Small intestine (tissue), 7 donors: ENCODE results near the gene SLC39A1. TPM values are rescaled to one million over a fixed set of nuclear protein-coding genes. Genes with fewer than 3 reads are reported as not detected.

Experiments used
- DNase-seq, 2 donors: peaks; one replicate each; pipeline versions ENCODE4 v3.0.0 to v3.0.0-alpha.2; 2013
- FAIRE-seq: peaks from 2 replicates; lab custom pipeline; 2012; peaks lifted over from hg19 to GRCh38; lab: Jason Lieb, UNC
- H3K27ac ChIP-seq, 3 donors: one replicate each; pipeline ENCODE4 v1.5.1; 2013; ENCODE audit warnings: low read length in 2 of 3, mild to moderate bottlenecking in 2 of 3, control low read depth in 1 of 3, inconsistent platforms in 1 of 3, low read depth in 1 of 3, moderate library complexity in 1 of 3
- H3K27me3 ChIP-seq, 3 donors: one replicate each; pipeline ENCODE4 v1.6.1; 2013; ENCODE audit warnings: low read length in 3 of 3, inconsistent platforms in 1 of 3; ENCODE audit not compliant: control insufficient read depth in 3 of 3, insufficient read depth in 3 of 3
- H3K36me3 ChIP-seq, 3 donors: one replicate each; pipeline ENCODE4 v1.6.1; 2013; ENCODE audit warnings: low read length in 3 of 3, inconsistent platforms in 1 of 3, low read depth in 1 of 3, mild to moderate bottlenecking in 1 of 3, moderate library complexity in 1 of 3; ENCODE audit not compliant: control insufficient read depth in 3 of 3, insufficient read depth in 2 of 3
- H3K4me1 ChIP-seq, 3 donors: one replicate each; pipeline ENCODE4 v1.6.1; 2013; ENCODE audit warnings: low read length in 2 of 3, inconsistent platforms in 1 of 3, low read depth in 1 of 3, mild to moderate bottlenecking in 1 of 3, moderate library complexity in 1 of 3; ENCODE audit not compliant: control insufficient read depth in 3 of 3, insufficient read depth in 2 of 3
- H3K4me3 ChIP-seq, 3 donors: one replicate each; pipeline ENCODE4 v1.5.1; 2013; ENCODE audit warnings: low read length in 3 of 3, control low read depth in 1 of 3, inconsistent platforms in 1 of 3, low read depth in 1 of 3, mild to moderate bottlenecking in 1 of 3, moderate library complexity in 1 of 3
- H3K9me3 ChIP-seq, 2 donors: one replicate each; pipeline ENCODE4 v1.6.1; 2013; ENCODE audit warnings: low read depth in 1 of 2, low read length in 1 of 2; ENCODE audit not compliant: control insufficient read depth in 2 of 2, insufficient read depth in 1 of 2
- WGBS, 3 donors: extraction: QIAGEN DNeasy Blood & Tissue Kit; methylation state at CpG; one replicate each; pipeline ENCODE4 v1.1.7; 2013; 5-methylcytosine and 5-hydroxymethylcytosine counted together
- polyA plus RNA-seq, 4 donors: library from polyadenylated mRNA; stranded (reverse) in 3 of 4; unstranded in 1 of 4; fragments of 200-250 nt in 3 of 4; fragments of 120-200 nt in 1 of 4; gene quantifications; one replicate each; pipeline versions ENCODE4 v1.2.1 to v1.2.3, GENCODE V29; 2013
- donor health status: healthy with polysubstance abuse.
- donor health status: control.
- donor health status: control.
- donor health status: Bipolar disorder and iron deficiency.
- donor health status: healthy.

The SLC39A1 gene
- polyA plus RNA-seq, 4 donors: 23.7 to 100 (median 65.4) TPM

DNA sequence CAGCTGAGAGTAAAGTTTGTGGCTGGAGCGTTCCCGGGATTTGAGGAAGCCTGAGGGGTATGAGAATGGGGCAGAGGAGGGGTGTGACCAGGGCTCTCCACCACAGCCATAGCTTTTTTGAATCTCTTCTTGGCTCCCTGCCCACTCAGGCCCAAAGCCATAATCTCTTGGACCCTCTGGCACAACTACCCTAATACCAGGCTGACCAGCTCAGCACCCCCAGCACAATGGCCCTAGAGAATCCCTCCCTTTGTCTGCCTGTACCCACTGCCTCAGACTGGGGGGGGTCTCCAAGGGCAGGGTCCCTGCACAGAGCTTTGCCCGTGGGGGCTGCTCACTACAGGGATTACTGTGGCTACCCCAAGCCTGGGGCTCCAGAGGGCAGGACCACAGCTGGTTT, 24.3 kb downstream of the SLC39A1 start:
- FAIRE-seq: no peak
- no peaks in the 10 kb centered on the region for H3K4me1 ChIP-seq
- no peaks in the 10 kb centered on the region for H3K9me3 ChIP-seq
- peaks cover 9 to 88% (median 28%) of the 10 kb centered on the region in 3 donors for H3K36me3 ChIP-seq
- no peak overlapping the region for H3K4me3 ChIP-seq
- H3K27me3 ChIP-seq: no peaks in the 10 kb centered on the region
- no peak overlapping the region for H3K27ac ChIP-seq
- WGBS, 3 donors: 96 to 98% (median 97%) methylated on average over 3 of the region's 3 CpGs
- DNase-seq: no peak

DNA sequence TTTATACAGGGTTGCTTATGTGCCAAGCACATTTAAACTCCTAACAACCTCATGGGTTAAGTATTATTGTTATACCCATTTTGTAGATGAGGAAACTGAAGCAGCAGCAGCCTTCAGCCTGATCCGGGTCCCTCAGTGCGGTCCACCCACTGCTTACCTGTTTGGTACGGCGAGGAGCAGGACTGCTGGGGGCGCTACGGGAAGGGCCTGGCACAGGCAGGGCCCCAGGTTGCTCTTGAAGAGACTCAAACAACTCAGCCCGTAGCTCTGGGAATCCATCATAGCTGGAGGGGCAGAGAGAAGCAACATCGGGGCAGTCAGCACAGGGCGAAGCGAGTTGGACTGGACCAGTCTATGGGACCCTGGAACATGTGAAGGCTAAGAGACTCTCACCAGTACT, 26.0 kb downstream of the SLC39A1 start:
- Histone ChIP-seq H3K4me1 (no peaks in the 10 kb centered on the region), H3K9me3 (no peaks in the 10 kb centered on the region), H3K27ac (no peak overlapping the region), H3K4me3 (no peak overlapping the region), H3K36me3 (peaks cover 17 to 91% (median 37%) of the 10 kb centered on the region in 3 donors), H3K27me3 (no peaks in the 10 kb centered on the region)
- FAIRE-seq (no peak), DNase-seq (no peak)
- 97 to 98% (median 98%) methylated on average over 10 of the region's 10 CpGs for WGBS, 3 donors

DNA sequence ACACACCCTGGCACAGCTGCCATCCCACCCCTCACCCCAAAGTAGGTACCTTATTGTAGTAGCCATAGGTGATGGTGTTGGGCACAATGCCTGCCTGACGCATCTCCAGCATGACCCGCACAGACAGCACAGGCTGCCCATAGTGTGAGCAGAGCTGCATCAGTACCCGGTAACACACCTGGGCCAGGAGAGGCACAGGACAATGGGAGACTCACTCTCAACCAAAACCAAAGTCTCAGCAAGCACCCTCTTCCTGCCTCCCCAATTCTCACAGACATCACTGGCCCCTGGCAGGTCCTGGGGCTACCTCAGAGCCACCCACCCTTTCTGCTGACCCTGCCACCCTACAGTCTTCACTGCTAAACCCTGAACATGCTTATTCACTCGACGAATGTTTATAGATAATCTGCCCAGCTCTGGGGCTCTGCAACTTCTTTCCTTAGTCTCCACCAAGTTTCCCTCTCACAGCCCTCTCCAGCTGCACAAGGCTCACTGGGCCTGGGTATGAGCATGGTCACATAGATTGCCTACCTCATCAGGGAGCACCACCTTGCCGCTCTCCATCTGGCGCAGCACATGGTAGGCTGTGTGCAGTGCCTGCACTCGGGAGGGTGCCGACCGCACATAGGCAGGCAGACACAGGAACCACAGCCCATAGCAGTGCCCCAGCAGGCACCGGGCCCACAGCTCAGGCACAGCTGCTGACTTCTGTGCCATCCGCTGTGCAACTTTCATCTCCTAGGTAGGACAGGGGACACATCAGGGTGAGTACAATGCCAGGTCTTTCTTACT, 27.1 kb downstream of the SLC39A1 start:
- H3K9me3 ChIP-seq: no peaks in the 10 kb centered on the region
- FAIRE-seq: no peak
- WGBS, 3 donors: 96 to 98% (median 97%) methylated on average over 12 of the region's 12 CpGs
- H3K27ac ChIP-seq: no peak overlapping the region
- H3K36me3 ChIP-seq: peaks cover 20 to 86% (median 37%) of the 10 kb centered on the region in 3 donors
- DNase-seq: no peak
- H3K27me3 ChIP-seq: no peaks in the 10 kb centered on the region
- H3K4me3 ChIP-seq: no peak overlapping the region
- H3K4me1 ChIP-seq: no peaks in the 10 kb centered on the region

DNA sequence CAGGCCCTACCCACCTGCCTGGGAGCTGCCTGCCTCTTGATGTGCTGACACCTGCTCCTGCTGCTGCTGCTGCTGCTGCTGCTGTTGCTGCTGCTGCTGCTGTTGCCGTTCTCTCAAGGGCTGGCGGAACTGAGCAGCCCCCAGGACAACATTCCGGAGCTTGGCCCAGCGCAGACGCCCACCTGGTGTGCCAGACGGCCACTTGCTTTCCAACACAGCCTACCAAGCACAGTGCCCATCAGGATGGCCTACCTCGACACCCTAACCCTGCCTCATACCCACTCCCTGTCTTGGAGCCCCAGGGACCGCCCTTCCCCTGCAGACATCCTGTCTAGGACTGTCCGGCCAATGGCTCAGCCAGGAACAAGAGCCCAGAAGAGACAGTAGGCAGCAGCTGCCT, 28.6 kb downstream of the SLC39A1 start:
- DNase-seq (no peak), FAIRE-seq (no peak)
- H3K27ac ChIP-seq: no peak overlapping the region
- H3K9me3 ChIP-seq: no peaks in the 10 kb centered on the region
- no peaks in the 10 kb centered on the region for H3K4me1 ChIP-seq
- H3K36me3 ChIP-seq: peaks cover 20 to 83% (median 25%) of the 10 kb centered on the region in 3 donors
- no peak overlapping the region for H3K4me3 ChIP-seq
- WGBS, 3 donors: 93 to 97% (median 96%) methylated on average over 9 of the region's 9 CpGs
- H3K27me3 ChIP-seq: no peaks in the 10 kb centered on the region

DNA sequence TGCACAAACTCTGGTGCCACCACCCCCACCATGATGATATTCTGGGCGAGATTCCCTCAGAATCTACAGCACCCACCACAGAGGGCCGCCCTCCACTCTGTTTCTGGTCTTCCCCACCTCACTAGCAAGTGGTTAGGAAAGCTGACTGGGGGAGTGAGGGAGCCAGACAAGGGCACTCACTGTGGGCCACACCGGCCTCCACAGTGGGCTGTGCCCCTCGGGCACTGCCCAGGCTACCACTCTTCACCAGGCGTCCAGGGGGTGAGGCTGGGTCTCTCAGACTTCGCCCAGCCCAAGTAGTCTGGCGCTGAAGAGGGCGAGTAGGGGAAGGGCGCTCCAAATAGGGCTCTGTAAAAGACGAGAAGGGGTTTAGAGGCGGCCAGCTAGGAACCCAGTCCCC, 29.4 kb downstream of the SLC39A1 start:
- Histone ChIP-seq H3K9me3 (no peaks in the 10 kb centered on the region), H3K4me3 (no peak overlapping the region), H3K36me3 (peaks cover 16 to 83% (median 25%) of the 10 kb centered on the region in 3 donors), H3K27ac (no peak overlapping the region), H3K4me1 (no peaks in the 10 kb centered on the region), H3K27me3 (no peaks in the 10 kb centered on the region)
- DNase-seq (no peak), FAIRE-seq (no peak)
- 91 to 100% (median 96%) methylated on average over 11 of the region's 11 CpGs for WGBS, 3 donors

DNA sequence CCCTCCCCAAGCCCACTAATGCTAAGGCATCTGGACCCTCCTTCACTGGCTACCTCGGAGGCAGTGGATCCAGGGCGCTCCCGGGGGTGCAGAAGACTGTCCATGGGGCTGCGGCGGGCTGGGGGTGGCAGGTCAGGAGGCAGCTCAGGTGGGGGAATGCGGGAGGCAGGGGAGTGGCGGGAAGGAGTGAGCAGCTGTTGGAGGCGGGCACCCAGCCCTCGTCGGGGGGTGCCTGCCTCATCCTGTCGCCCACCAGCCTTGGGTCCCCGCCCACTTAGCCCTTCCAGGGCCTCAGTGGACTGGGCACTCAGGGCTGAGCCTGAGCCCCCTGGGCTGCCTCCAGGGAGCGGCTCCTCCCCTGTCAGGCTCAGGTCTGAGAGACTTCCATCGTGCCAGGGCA, 29.9 kb downstream of the SLC39A1 start:
- peaks cover 16 to 81% (median 25%) of the 10 kb centered on the region in 3 donors for H3K36me3 ChIP-seq
- no peak for DNase-seq
- WGBS, 3 donors: 91 to 97% (median 96%) methylated on average over 14 of the region's 14 CpGs

DNA sequence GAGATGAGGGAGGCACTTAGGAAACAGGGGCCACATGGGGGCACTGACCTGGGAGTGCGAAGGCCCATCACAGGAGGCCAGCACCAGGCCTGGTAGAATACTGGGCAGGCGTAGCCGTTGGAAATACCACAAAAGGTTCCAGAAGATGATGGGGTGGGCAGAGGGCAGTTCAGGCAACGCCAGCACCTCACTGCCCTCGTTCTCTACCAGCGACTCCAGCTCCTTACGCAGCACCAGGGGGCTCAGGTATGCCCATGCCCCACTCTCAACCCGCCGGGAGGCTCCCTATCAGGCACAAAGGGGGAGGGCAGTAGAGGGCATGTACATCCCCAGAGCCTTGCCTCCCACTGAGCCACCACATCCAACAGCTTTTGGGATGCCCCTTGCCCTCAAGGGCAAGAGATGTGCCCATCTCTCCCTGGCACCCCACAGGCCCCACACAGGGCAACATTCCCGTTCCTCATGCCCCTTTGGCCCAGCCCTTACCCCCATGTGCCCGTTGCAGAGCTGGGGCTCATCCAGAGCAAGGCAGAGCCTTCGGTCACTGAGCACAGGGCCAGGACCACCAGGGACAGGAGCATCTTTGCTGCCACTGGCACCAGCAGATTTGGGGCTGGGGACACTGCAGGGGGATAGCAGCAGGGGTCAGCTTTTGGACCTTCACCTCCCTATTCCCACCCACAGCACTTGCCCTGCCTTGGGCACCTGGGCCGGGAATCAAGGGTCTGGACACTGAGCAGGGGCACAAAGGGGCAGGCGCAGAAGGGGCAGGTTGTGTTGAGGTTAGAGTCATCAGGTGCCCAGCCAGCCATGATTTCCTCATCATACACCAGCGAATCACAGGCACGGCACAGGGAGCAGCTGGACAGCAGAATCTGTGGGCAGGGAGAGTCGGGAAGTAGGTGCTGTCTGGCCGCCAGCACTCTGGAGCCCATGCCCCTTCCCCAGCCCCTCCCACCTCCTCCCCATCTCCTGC, 30.9 kb downstream of the SLC39A1 start:
- FAIRE-seq: no peak
- no peak for DNase-seq
- WGBS, 3 donors: 95 to 97% (median 97%) methylated on average over 16 to 18 of the region's 18 CpGs

More for the DNA sequence above, 29.9 kb downstream of the SLC39A1 start:
- Histone ChIP-seq H3K27ac (no peak overlapping the region), H3K9me3 (no peaks in the 10 kb centered on the region), H3K4me3 (no peak overlapping the region), H3K27me3 (no peaks in the 10 kb centered on the region), H3K4me1 (no peaks in the 10 kb centered on the region)
- no peak for FAIRE-seq

More for the DNA sequence above, 30.9 kb downstream of the SLC39A1 start:
- H3K27me3 ChIP-seq: no peaks in the 10 kb centered on the region
- no peak overlapping the region for H3K4me3 ChIP-seq
- H3K27ac ChIP-seq: no peak overlapping the region
- H3K4me1 ChIP-seq: no peaks in the 10 kb centered on the region
- peaks cover 16 to 76% (median 25%) of the 10 kb centered on the region in 3 donors for H3K36me3 ChIP-seq
- no peaks in the 10 kb centered on the region for H3K9me3 ChIP-seq
